GM21447 (cell line): ENCODE measurements around the gene FAM20A.
"Not testable (repeated sequence)": the region's sequence is repeated elsewhere in the genome, so short reads cannot be mapped to it uniquely, and the experiment has no call there.

Experiments
- ATAC-seq: cut with Tn5 transposase; IDR thresholded peaks from one replicate; pipeline ENCODE4 v1.9.1; 2021; ENCODE audit not compliant: unreplicated experiment

Gene FAM20A

GRCh38 chr17:68495081-68495480 is 106.1 kb downstream of the FAM20A start:
- ATAC-seq = no peak

- not testable (repeated sequence) for ATAC-seq
Measured at GRCh38 chr17:68492394-68493054, 108.6 kb downstream of the FAM20A start.

- ATAC-seq = no peak
Measured at GRCh38 chr17:68491381-68492231, 109.6 kb downstream of the FAM20A start.

GRCh38 chr17:68489919-68490318 is 111.2 kb downstream of the FAM20A start:
- no peak for ATAC-seq
